OCI-LY1 (cell line): Measurements from ENCODE around the gene ACSF2.

ENCODE experiments used
- H2AFZ ChIP-seq: fragments of 200-600 bp; sonication (generic), shearing (Covaris generic); 2 replicates; pipeline ENCODE4 v1.6.0; 2014; ENCODE audit warnings: antibody characterized with exemption, mild to moderate bottlenecking, low read length
- H3F3A ChIP-seq: fragments of 200-600 bp; sonication (generic), shearing (Covaris generic); 2 replicates; pipeline ENCODE4 v1.6.0; 2014; ENCODE audit warnings: mild to moderate bottlenecking, antibody characterized with exemption, low read length, moderate library complexity; ENCODE audit not compliant: insufficient read depth
- H3K27ac ChIP-seq: fragments of 200-600 bp; sonication (generic); 2 replicates; pipeline ENCODE4 v1.5.1; 2014; ENCODE audit warnings: low read length, mixed run types, mild to moderate bottlenecking, low read depth; ENCODE audit not compliant: poor library complexity, severe bottlenecking
- H3K27me3 ChIP-seq: fragments of 200-600 bp; sonication (generic); 2 replicates; pipeline ENCODE4 v1.6.0; 2014; ENCODE audit warnings: antibody characterized with exemption, mild to moderate bottlenecking, low read length, moderate library complexity; ENCODE audit not compliant: insufficient read depth
- H3K36me3 ChIP-seq: fragments of 200-600 bp; sonication (generic); 2 replicates; pipeline ENCODE4 v1.6.1; 2014; ENCODE audit warnings: mild to moderate bottlenecking, antibody characterized with exemption, low read length, moderate library complexity, mixed read lengths; ENCODE audit not compliant: insufficient read depth
- H3K4me1 ChIP-seq: fragments of 200-600 bp; sonication (generic); 2 replicates; pipeline ENCODE4 v1.5.1; 2014; ENCODE audit warnings: mild to moderate bottlenecking, low read length, moderate library complexity; ENCODE audit not compliant: insufficient read depth, severe bottlenecking
- H3K4me2 ChIP-seq: fragments of 200-600 bp; sonication (generic), shearing (Covaris generic); 2 replicates; pipeline ENCODE4 v1.6.1; 2014; ENCODE audit warnings: low read length
- H3K4me3 ChIP-seq: fragments of 200-600 bp; sonication (generic); 2 replicates; pipeline ENCODE4 v1.5.1; 2014; ENCODE audit warnings: low read length, low read depth, mild to moderate bottlenecking, mixed read lengths; ENCODE audit not compliant: poor library complexity, severe bottlenecking
- H3K79me2 ChIP-seq: fragments of 200-600 bp; shearing (Covaris generic); 2 replicates; pipeline ENCODE4 v1.6.1; 2016; ENCODE audit warnings: mixed run types, low read length, mixed read lengths; ENCODE audit not compliant: insufficient read depth
- H3K9ac ChIP-seq: fragments of 200-600 bp; sonication (generic), shearing (Covaris generic); 2 replicates; pipeline ENCODE4 v1.6.1; 2014; ENCODE audit warnings: mild to moderate bottlenecking, low read length, mixed read lengths
- H3K9me2 ChIP-seq: fragments of 200-600 bp; sonication (generic), shearing (Covaris generic); 2 replicates; pipeline ENCODE4 v1.6.1; 2014; ENCODE audit warnings: low read depth, mild to moderate bottlenecking, low read length, mixed read lengths
- H3K9me3 ChIP-seq: fragments of 200-600 bp; shearing (Covaris generic); 2 replicates; pipeline ENCODE4 v1.6.1; 2014; ENCODE audit warnings: low read length, mixed read lengths
- H4K20me1 ChIP-seq: fragments of 200-600 bp; sonication (generic), shearing (Covaris generic); 2 replicates; pipeline ENCODE4 v1.6.0; 2016; ENCODE audit warnings: mild to moderate bottlenecking, low read length; ENCODE audit not compliant: insufficient read depth
- CTCF ChIP-seq: fragments of 200-600 bp; sonication (generic), shearing (Covaris generic); IDR thresholded peaks from 2 replicates; pipeline ENCODE4 v1.5.1; 2017; ENCODE audit warnings: mild to moderate bottlenecking, antibody characterized with exemption, low read length, moderate library complexity, mixed read lengths
- EZH2 ChIP-seq: fragments of 200-600 bp; sonication (generic), shearing (Covaris generic); IDR thresholded peaks from 2 replicates; pipeline ENCODE4 v1.8.0; 2017; ENCODE audit warnings: borderline replicate concordance, mixed run types, mild to moderate bottlenecking, antibody characterized with exemption, low read length, moderate library complexity, mixed read lengths

ACSF2 gene

GRCh38 chr17:50440172-50440837 is 14.3 kb downstream of the ACSF2 start:
- Histone ChIP-seq H3K27me3 (no peaks in the 10 kb centered on the region), H3F3A (no peaks in the 10 kb centered on the region), H3K79me2 (no peaks in the 10 kb centered on the region), H4K20me1 (no peaks in the 10 kb centered on the region), H3K4me1 (no peaks in the 10 kb centered on the region), H3K36me3 (no peaks in the 10 kb centered on the region), H3K9me2 (no peaks in the 10 kb centered on the region), H3K9me3 (no peaks in the 10 kb centered on the region), H2AFZ (no peak overlapping the region), H3K27ac (no peak overlapping the region), H3K9ac (no peak overlapping the region), H3K4me2 (no peak overlapping the region), H3K4me3 (no peak overlapping the region)
- TF ChIP-seq CTCF (no peak), EZH2 (no peak)

GRCh38 chr17:50440838-50441829 is 15.1 kb downstream of the ACSF2 start:
- Histone ChIP-seq H3K4me1 (no peaks in the 10 kb centered on the region), H3K9me3 (no peaks in the 10 kb centered on the region), H3K36me3 (no peaks in the 10 kb centered on the region), H3K9ac (no peak overlapping the region), H3K79me2 (no peaks in the 10 kb centered on the region), H3K4me3 (no peak overlapping the region), H2AFZ (no peak overlapping the region), H3F3A (no peaks in the 10 kb centered on the region), H4K20me1 (no peaks in the 10 kb centered on the region), H3K9me2 (no peaks in the 10 kb centered on the region), H3K27me3 (no peaks in the 10 kb centered on the region), H3K27ac (no peak overlapping the region), H3K4me2 (no peak overlapping the region)
- no peak for TF ChIP-seq EZH2
- no peak for TF ChIP-seq CTCF

GRCh38 chr17:50443505-50443974 is 17.5 kb downstream of the ACSF2 start:
- H3K79me2 ChIP-seq: no peaks in the 10 kb centered on the region
- H3K36me3 ChIP-seq: no peaks in the 10 kb centered on the region
- H3K9me3 ChIP-seq: no peaks in the 10 kb centered on the region
- no peaks in the 10 kb centered on the region for H3K4me1 ChIP-seq
- no peak overlapping the region for H3K4me2 ChIP-seq
- no peak overlapping the region for H3K27ac ChIP-seq
- no peaks in the 10 kb centered on the region for H3K9me2 ChIP-seq
- H4K20me1 ChIP-seq: no peaks in the 10 kb centered on the region
- H3K9ac ChIP-seq: no peak overlapping the region
- H3F3A ChIP-seq: no peaks in the 10 kb centered on the region
- no peak for TF ChIP-seq CTCF
- no peak for TF ChIP-seq EZH2
- H2AFZ ChIP-seq: no peak overlapping the region
- no peaks in the 10 kb centered on the region for H3K27me3 ChIP-seq
- no peak overlapping the region for H3K4me3 ChIP-seq
